Activated naive CD4-positive, alpha-beta T cell treated with anti-CD3 and anti-CD28 coated beads for 36 hours (primary cell): Measurements from ENCODE around the gene RASL11A. TPM values are rescaled to one million over a fixed set of nuclear protein-coding genes. Genes with fewer than 3 reads are reported as not detected.
A peak's percentile ranks its signal among the peaks of the same experiment; 100 is the strongest.

Source experiments
- CTCF ChIA-PET: fragments of 350-600 bp; sonication (Branson Sonifier 250); formaldehyde crosslinking; loops from one replicate; lab custom pipeline; 2021; ENCODE audit warnings: antibody characterized with exemption; lab: Charles Lee
- DNase-seq: peaks from one replicate; pipeline ENCODE4 v3.0.0-alpha.2; 2020
- H3K27ac Mint-ChIP-seq: one replicate; pipeline ENCODE4 v1.8.0; 2021; ENCODE audit warnings: mild to moderate bottlenecking, mixed read lengths
- H3K27me3 Mint-ChIP-seq: one replicate; pipeline ENCODE4 v1.8.0; 2021; ENCODE audit warnings: low read depth, mixed read lengths
- H3K36me3 Mint-ChIP-seq: one replicate; pipeline ENCODE4 v1.8.0; 2021; ENCODE audit warnings: low read depth, mixed read lengths
- H3K4me1 Mint-ChIP-seq: one replicate; pipeline ENCODE4 v1.8.0; 2021; ENCODE audit warnings: low read depth, mixed read lengths
- H3K4me3 Mint-ChIP-seq: one replicate; pipeline ENCODE4 v1.8.0; 2021; ENCODE audit warnings: mild to moderate bottlenecking, moderate library complexity, mixed read lengths
- H3K9me3 Mint-ChIP-seq: one replicate; pipeline ENCODE4 v1.8.0; 2021; ENCODE audit warnings: mixed read lengths
- intact Hi-C: fragments of 100-400 bp; cut with micrococcal nuclease; formaldehyde crosslinking; loops from one replicate; pipeline ENCODE4 v1.15.1; 2023
- total RNA-seq, 2 experiments: library from RNA; stranded (reverse); gene quantifications; one replicate each; pipeline ENCODE4 v1.2.3, GENCODE V29; 2021

RASL11A gene
- total RNA-seq, 2 experiments from 2014 or later = 1.5 to 1.6 TPM

DNA sequence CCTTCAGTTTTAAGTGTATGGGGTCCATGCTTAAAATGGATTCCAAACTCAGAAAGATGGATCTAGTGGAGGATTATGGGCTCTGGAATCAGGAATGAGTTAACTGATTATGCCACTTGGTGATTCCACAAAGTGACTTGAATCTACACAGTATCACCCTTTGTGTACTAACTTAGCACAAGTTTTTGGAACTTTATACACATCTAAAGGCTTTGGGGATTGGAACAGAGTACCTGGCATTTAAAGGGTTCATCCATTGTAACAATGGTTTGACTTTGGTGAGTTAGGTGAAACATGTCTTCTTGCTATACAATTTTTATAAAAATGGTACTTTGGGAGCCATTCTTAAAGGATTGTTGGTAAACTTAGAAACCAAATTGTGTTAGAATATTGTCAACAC lies 18.2 kb upstream of the RASL11A start:
- H3K4me3 Mint-ChIP-seq = peak overlapping the region; percentile 99
- DNase-seq = no peak
- intact Hi-C loops = loop anchor here (2.0 to 5.0 kb wide), 4 partner anchors 174 to 1950 kb away; partner anchors contain the start of genes NUP58, PAN3 and RNF6
- peaks cover 51% of the 10 kb centered on the region for H3K4me1 Mint-ChIP-seq
- H3K27ac Mint-ChIP-seq = peak overlapping the region; percentile 99
- CTCF ChIA-PET = no interaction called here
- no peaks in the 10 kb centered on the region for H3K9me3 Mint-ChIP-seq
- H3K27me3 Mint-ChIP-seq = no peaks in the 10 kb centered on the region
- peaks cover 54% of the 10 kb centered on the region for H3K36me3 Mint-ChIP-seq

DNA sequence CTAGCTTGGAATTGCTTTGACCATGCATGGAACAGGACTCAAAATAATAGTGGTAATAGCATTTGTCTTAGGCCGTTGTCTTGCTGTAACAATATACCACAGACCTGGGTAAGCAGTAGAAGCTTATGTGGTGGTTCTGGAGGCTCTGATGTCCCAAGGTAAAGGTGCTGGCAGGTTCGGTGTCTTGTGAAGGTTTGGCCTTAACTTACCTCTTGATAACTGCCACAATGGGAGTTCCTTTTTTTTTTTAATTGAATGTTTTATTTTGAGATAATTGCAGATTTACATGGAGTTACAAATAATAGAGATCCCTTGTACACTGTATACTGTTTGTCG lies 13.4 kb upstream of the RASL11A start:
- Mint-ChIP-seq H3K27me3 (no peaks in the 10 kb centered on the region), H3K4me3 (no peak overlapping the region), H3K27ac (peak overlapping the region; percentile 36), H3K4me1 (peaks cover 66% of the 10 kb centered on the region), H3K36me3 (peaks cover 70% of the 10 kb centered on the region), H3K9me3 (no peaks in the 10 kb centered on the region)
- intact Hi-C loops = no loop called here
- CTCF ChIA-PET = interaction anchor here (0.6 kb wide), 1 partner anchor 108 kb away, joined by 3 read pairs; no protein-coding TSS in a partner anchor
- DNase-seq = no peak

DNA sequence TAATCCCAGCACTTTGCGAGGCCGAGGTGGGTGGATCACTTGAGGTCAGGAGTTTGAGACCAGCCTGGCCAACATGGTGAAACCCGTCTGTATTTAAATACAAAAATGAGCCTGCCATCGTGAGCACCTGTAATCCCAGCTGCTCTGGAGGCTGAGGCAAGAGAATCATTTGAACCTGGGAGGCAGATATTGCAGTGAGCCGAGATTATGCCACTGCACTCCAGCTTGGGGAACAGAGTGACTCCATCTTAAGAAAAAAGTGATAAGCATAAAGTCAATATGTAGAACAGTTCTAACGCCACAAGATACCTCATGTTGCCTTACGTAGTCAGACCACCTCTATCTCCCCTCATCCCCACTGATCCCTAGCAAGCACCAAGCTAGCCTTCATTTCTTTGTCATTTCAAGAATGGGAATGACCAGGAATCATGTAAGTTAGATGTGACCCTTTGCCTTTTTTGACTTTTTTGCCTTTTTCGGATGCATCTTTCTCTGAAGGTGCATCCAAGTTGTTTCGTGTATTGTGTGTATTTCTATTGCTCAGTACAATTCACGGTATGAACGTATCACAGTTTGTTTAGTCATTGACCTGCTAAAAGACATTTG lies 12.9 kb upstream of the RASL11A start:
- Mint-ChIP-seq H3K36me3 (peaks cover 67% of the 10 kb centered on the region), H3K4me1 (peaks cover 65% of the 10 kb centered on the region), H3K9me3 (no peaks in the 10 kb centered on the region), H3K27ac (peak overlapping the region; percentile 50), H3K4me3 (no peak overlapping the region), H3K27me3 (no peaks in the 10 kb centered on the region)
- CTCF ChIA-PET = interaction anchor here (0.6 to 1.0 kb wide), 2 partner anchors 85 to 108 kb away, joined by 3 to 4 read pairs; no protein-coding TSS in a partner anchor
- DNase-seq = no peak
- intact Hi-C loops = no loop called here

DNA sequence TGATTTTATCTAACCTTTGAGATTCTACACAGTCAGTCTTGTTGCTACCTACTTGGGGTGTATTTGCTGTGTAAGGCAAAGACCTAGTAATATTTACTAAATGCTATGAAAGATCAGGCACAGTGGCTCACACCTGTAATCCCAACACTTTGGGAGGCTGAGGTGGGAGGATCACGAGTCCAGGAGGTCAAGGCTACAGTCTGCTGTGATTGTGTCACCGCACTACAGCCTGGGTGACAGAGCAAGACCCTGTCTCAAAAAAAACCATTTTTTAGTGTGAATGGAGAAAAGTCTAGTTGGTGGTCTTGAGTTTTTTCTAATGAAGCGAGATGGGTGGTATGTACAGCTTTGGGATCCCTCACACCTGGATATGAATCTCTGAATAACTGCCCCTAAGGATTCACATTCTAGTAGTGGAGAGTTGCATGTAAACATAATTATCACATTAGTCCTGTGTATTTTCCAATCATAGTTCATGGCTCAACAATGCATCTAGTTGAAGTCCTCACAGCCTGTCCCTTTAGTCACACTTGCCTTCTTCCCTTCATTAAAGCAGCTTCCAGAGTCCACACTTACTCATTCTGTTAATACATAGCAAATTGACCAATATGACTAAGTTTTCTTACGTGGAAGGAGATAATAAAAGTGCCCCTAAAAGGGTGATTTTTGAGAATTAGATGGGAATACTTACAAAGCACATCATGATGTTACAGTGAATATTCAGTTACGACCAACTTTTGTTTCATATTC lies 11.8 kb upstream of the RASL11A start:
- peak overlapping the region; percentile 50 for H3K27ac Mint-ChIP-seq
- H3K36me3 Mint-ChIP-seq = peaks cover 56% of the 10 kb centered on the region
- DNase-seq = no peak
- H3K4me1 Mint-ChIP-seq = peaks cover 58% of the 10 kb centered on the region
- CTCF ChIA-PET = interaction anchor here (0.5 to 1.0 kb wide), 3 partner anchors 13 to 335 kb away, joined by 3 to 6 read pairs (median 4); no protein-coding TSS in a partner anchor
- no peaks in the 10 kb centered on the region for H3K27me3 Mint-ChIP-seq
- intact Hi-C loops = loop anchor here (1.0 kb wide), 1 partner anchor 189 kb away; no protein-coding TSS in a partner anchor
- H3K9me3 Mint-ChIP-seq = no peaks in the 10 kb centered on the region
- no peak overlapping the region for H3K4me3 Mint-ChIP-seq

- Mint-ChIP-seq H3K27me3 (no peaks in the 10 kb centered on the region), H3K9me3 (no peaks in the 10 kb centered on the region), H3K4me1 (peaks cover 49% of the 10 kb centered on the region), H3K27ac (peak overlapping the region; percentile 53), H3K36me3 (peaks cover 46% of the 10 kb centered on the region), H3K4me3 (no peak overlapping the region)
- intact Hi-C loops = loop anchor here (1.0 kb wide), 1 partner anchor 188 kb away; no protein-coding TSS in a partner anchor
- CTCF ChIA-PET = no interaction called here
- DNase-seq = no peak
Measured at GRCh38 chr13:27259831-27260230, 10.8 kb upstream of the RASL11A start.

- Mint-ChIP-seq H3K9me3 (no peaks in the 10 kb centered on the region), H3K4me1 (peaks cover 36% of the 10 kb centered on the region), H3K27ac (no peak overlapping the region), H3K4me3 (no peak overlapping the region), H3K27me3 (no peaks in the 10 kb centered on the region), H3K36me3 (peaks cover 36% of the 10 kb centered on the region)
- intact Hi-C loops = no loop called here
- no peak for DNase-seq
- CTCF ChIA-PET = interaction anchor here (0.6 to 1.2 kb wide), 3 partner anchors 9 to 79 kb away, joined by 3 to 4 read pairs (median 3); partner anchors contain the start of gene RASL11A
Measured at GRCh38 chr13:27261396-27261795, 9.2 kb upstream of the RASL11A start.

GRCh38 chr13:27263438-27263837 lies 7.2 kb upstream of the RASL11A start:
- intact Hi-C loops = no loop called here
- Mint-ChIP-seq H3K36me3 (peaks cover 17% of the 10 kb centered on the region), H3K9me3 (no peaks in the 10 kb centered on the region), H3K4me3 (no peak overlapping the region), H3K4me1 (peaks cover 21% of the 10 kb centered on the region), H3K27ac (no peak overlapping the region), H3K27me3 (no peaks in the 10 kb centered on the region)
- no peak for DNase-seq
- CTCF ChIA-PET = interaction anchor here (0.6 to 1.4 kb wide), 2 partner anchors 9 to 101 kb away, joined by 3 to 4 read pairs; no protein-coding TSS in a partner anchor

DNA sequence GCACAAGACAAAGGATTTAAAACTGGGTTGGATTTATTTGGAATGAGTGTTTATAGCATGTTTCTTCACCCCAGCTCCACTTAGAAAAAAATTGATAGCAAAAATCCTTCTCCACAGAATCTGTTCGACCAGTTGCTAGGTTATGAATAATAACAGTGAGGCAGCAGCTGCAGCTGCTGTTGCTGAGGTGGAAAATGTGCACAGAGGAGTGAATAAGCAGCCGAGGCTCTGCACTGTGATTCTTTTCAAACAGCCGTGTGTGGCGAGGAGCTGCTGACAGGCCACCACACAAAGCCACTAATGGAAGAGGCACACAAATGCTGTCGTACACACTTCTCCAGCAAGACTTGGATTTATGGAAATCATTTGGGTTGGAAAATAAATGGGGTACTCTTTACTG lies 6.4 kb upstream of the RASL11A start:
- Mint-ChIP-seq H3K27me3 (no peaks in the 10 kb centered on the region), H3K27ac (no peak overlapping the region), H3K9me3 (no peaks in the 10 kb centered on the region), H3K4me3 (no peak overlapping the region), H3K4me1 (peaks cover 14% of the 10 kb centered on the region), H3K36me3 (peaks cover 9% of the 10 kb centered on the region)
- DNase-seq = no peak
- intact Hi-C loops = no loop called here
- CTCF ChIA-PET = interaction anchor here (0.6 to 1.0 kb wide), 4 partner anchors 20 to 101 kb away, joined by 3 to 6 read pairs (median 4); no protein-coding TSS in a partner anchor

DNA sequence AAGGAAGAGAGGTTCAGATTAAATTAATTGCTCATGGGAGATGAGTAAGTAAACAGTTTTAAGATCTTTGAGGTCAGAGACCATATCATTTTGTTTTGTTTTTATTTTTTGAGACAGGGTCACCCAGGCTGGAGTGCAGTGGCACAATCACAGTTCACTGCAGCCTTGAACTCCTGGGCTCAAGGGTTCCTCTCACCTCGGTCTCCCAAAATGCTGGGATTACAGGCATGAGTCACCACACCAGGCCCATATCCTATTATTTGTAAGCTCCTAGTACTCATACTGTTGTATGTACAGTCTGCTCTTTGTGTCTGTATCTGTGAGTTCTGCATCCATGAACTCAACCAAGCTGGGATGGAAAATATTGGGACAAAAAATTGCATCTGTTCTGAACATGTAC lies 6.0 kb upstream of the RASL11A start:
- Mint-ChIP-seq H3K27me3 (no peaks in the 10 kb centered on the region), H3K9me3 (no peaks in the 10 kb centered on the region), H3K4me3 (no peak overlapping the region), H3K36me3 (peaks cover 7% of the 10 kb centered on the region), H3K27ac (no peak overlapping the region), H3K4me1 (peaks cover 9% of the 10 kb centered on the region)
- no peak for DNase-seq
- intact Hi-C loops = no loop called here
- CTCF ChIA-PET = interaction anchor here (0.6 to 1.0 kb wide), 3 partner anchors 20 to 96 kb away, joined by 3 to 6 read pairs (median 4); no protein-coding TSS in a partner anchor

DNA sequence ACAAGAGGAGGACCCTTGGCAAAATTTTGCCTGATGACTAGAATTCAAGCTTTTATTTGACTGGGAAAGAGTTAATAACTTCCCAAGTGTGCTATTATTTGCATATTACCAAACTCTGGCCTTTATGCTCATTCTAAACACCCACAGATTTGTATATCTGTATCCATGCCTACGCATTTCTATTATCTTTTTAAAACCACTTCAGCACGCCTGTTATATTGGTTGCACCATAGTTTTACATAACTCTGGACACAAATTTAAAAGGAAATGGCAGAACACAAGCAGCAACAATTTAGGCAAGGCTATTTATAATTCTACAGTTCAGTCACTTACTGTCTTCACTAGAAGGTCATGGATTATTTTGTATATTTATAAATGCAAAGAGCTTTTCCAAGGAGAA lies 3.7 kb upstream of the RASL11A start:
- no peaks in the 10 kb centered on the region for H3K9me3 Mint-ChIP-seq
- peaks cover 8% of the 10 kb centered on the region for H3K4me1 Mint-ChIP-seq
- H3K27me3 Mint-ChIP-seq = no peaks in the 10 kb centered on the region
- H3K4me3 Mint-ChIP-seq = no peak overlapping the region
- CTCF ChIA-PET = interaction anchor here (1.3 kb wide), 1 partner anchor 86 kb away, joined by 4 read pairs; no protein-coding TSS in a partner anchor
- peaks cover 2% of the 10 kb centered on the region for H3K36me3 Mint-ChIP-seq
- intact Hi-C loops = no loop called here
- no peak overlapping the region for H3K27ac Mint-ChIP-seq
- no peak for DNase-seq

- Mint-ChIP-seq H3K27me3 (peaks cover 2% of the 10 kb centered on the region), H3K27ac (no peak overlapping the region), H3K9me3 (no peaks in the 10 kb centered on the region), H3K4me1 (peaks cover 8% of the 10 kb centered on the region), H3K4me3 (no peak overlapping the region), H3K36me3 (peaks cover under 1% of the 10 kb centered on the region)
- CTCF ChIA-PET = interaction anchor here (1.3 kb wide), 1 partner anchor 86 kb away, joined by 4 read pairs; no protein-coding TSS in a partner anchor
- DNase-seq = no peak
- intact Hi-C loops = no loop called here
Measured at GRCh38 chr13:27267596-27267995, 3.0 kb upstream of the RASL11A start.

GRCh38 chr13:27269114-27269665 lies 1.4 kb upstream of the RASL11A start:
- H3K4me3 Mint-ChIP-seq = no peak overlapping the region
- intact Hi-C loops = no loop called here
- DNase-seq = no peak
- H3K4me1 Mint-ChIP-seq = peaks cover 8% of the 10 kb centered on the region
- no peaks in the 10 kb centered on the region for H3K36me3 Mint-ChIP-seq
- no peak overlapping the region for H3K27ac Mint-ChIP-seq
- no peaks in the 10 kb centered on the region for H3K9me3 Mint-ChIP-seq
- CTCF ChIA-PET = interaction anchor here (2.7 kb wide), 1 partner anchor 284 kb away, joined by 9 read pairs; no protein-coding TSS in a partner anchor
- H3K27me3 Mint-ChIP-seq = peaks cover 3% of the 10 kb centered on the region
